Trophoblast cell (in vitro differentiated cells and primary cell): Measurements from ENCODE around the gene MGMT.

Experiments
- DNase-seq, 2 donors: peaks; one replicate each; pipeline ENCODE4 v3.0.0-alpha.2; 2016
- H2AFZ ChIP-seq: 2 replicates; pipeline ENCODE4 v1.6.1; 2013; ENCODE audit warnings: low read length, moderate library complexity, mild to moderate bottlenecking; ENCODE audit not compliant: insufficient read depth, poor library complexity
- H2AK5ac ChIP-seq: 2 replicates; pipeline ENCODE4 v1.6.1; 2013; ENCODE audit warnings: mild to moderate bottlenecking, low read length
- H2BK120ac ChIP-seq: 2 replicates; pipeline ENCODE4 v1.6.1; 2013; ENCODE audit warnings: low read length, mild to moderate bottlenecking, moderate library complexity; ENCODE audit not compliant: insufficient read depth, poor library complexity
- H2BK12ac ChIP-seq: 2 replicates; pipeline ENCODE4 v1.6.1; 2013; ENCODE audit warnings: mild to moderate bottlenecking, low read length, moderate library complexity
- H2BK5ac ChIP-seq: 2 replicates; pipeline ENCODE4 v1.6.1; 2013; ENCODE audit warnings: low read length, low read depth, moderate library complexity, mild to moderate bottlenecking; ENCODE audit not compliant: poor library complexity
- H3K14ac ChIP-seq: 2 replicates; pipeline ENCODE4 v1.6.1; 2013; ENCODE audit warnings: mild to moderate bottlenecking, low read length
- H3K18ac ChIP-seq: 2 replicates; pipeline ENCODE4 v1.6.1; 2013; ENCODE audit warnings: mild to moderate bottlenecking, low read length
- H3K23ac ChIP-seq: 2 replicates; pipeline ENCODE4 v1.6.1; 2013; ENCODE audit warnings: low read length
- H3K27ac ChIP-seq: 2 replicates; pipeline ENCODE4 v1.5.1; 2013; ENCODE audit warnings: low read depth, mild to moderate bottlenecking, inconsistent platforms, low read length, moderate library complexity
- H3K27me3 ChIP-seq: 2 replicates; pipeline ENCODE4 v1.6.1; 2013; ENCODE audit warnings: inconsistent platforms, mild to moderate bottlenecking, low read length, moderate library complexity; ENCODE audit not compliant: insufficient read depth
- H3K36me3 ChIP-seq, 2 experiments: 1 replicate in 1 of 2; 2 replicates in 1 of 2; pipeline ENCODE4 v1.6.1; 2013; ENCODE audit warnings: low read length in 2 of 2, mild to moderate bottlenecking in 2 of 2, moderate library complexity in 1 of 2; ENCODE audit not compliant: insufficient read depth in 2 of 2, control insufficient read depth in 1 of 2
- H3K4ac ChIP-seq: 2 replicates; pipeline ENCODE4 v1.6.1; 2013; ENCODE audit warnings: low read depth, mild to moderate bottlenecking, low read length, moderate library complexity
- H3K4me1 ChIP-seq, 2 experiments: 1 replicate in 1 of 2; 2 replicates in 1 of 2; pipeline ENCODE4 v1.6.1; 2013; ENCODE audit warnings: low read length in 2 of 2, mild to moderate bottlenecking in 2 of 2, moderate library complexity in 1 of 2; ENCODE audit not compliant: insufficient read depth in 2 of 2, control insufficient read depth in 1 of 2
- H3K4me2 ChIP-seq: 2 replicates; pipeline ENCODE4 v1.6.1; 2013; ENCODE audit warnings: inconsistent platforms, mild to moderate bottlenecking, low read length, moderate library complexity
- H3K4me3 ChIP-seq: 2 replicates; pipeline ENCODE4 v1.5.1; 2013; ENCODE audit warnings: mild to moderate bottlenecking, low read depth, low read length, inconsistent platforms
- H3K79me1 ChIP-seq: one replicate; pipeline ENCODE4 v1.6.1; 2013; ENCODE audit warnings: low read length
- H3K79me2 ChIP-seq: 2 replicates; pipeline ENCODE4 v1.6.1; 2013; ENCODE audit warnings: low read length, mild to moderate bottlenecking; ENCODE audit not compliant: control insufficient read depth, insufficient read depth, poor library complexity
- H3K9ac ChIP-seq: 2 replicates; pipeline ENCODE4 v1.6.1; 2013; ENCODE audit warnings: mild to moderate bottlenecking, low read length
- H3K9me3 ChIP-seq: 2 replicates; pipeline ENCODE4 v1.6.1; 2013; ENCODE audit warnings: low read depth, mild to moderate bottlenecking, control low read depth, inconsistent platforms, low read length; ENCODE audit not compliant: insufficient read depth
- H4K12ac ChIP-seq: 2 replicates; pipeline ENCODE4 v1.6.1; 2013; ENCODE audit warnings: low read depth, mild to moderate bottlenecking, low read length, moderate library complexity
- H4K8ac ChIP-seq: 2 replicates; pipeline ENCODE4 v1.6.1; 2013; ENCODE audit warnings: low read depth, mild to moderate bottlenecking, low read length, moderate library complexity
- H4K91ac ChIP-seq: one replicate; pipeline ENCODE4 v1.6.1; 2013; ENCODE audit warnings: low read depth, mild to moderate bottlenecking, low read length, moderate library complexity
- WGBS: extraction: QIAGEN DNeasy Blood & Tissue Kit; methylation state at CpG from one replicate; pipeline ENCODE4 v1.1.7; 2013; ENCODE audit warnings: missing lambda C conversion rate; ENCODE audit not compliant: insufficient read length, insufficient coverage; ENCODE audit errors: extremely low coverage; 5-methylcytosine and 5-hydroxymethylcytosine counted together

MGMT gene

DNA sequence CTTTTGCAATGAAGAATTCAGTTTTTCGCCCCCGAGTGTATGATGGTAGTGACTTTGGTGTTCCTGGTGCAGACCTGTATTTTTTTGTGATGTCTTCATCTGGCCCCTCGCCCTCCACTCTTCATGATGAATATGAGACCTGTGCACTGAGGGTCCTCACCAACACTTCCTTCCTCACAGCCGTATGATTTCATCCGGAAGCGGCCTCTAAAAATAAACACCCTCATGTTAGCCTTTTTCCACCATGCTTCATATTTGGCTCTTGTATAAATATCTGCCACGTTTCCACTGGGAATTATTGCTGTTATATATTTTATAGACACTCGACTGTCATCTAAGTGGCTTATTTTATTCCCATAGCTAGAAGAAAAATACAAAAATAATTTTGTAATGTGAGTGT lies 160.4 kb downstream of the MGMT start:
- Histone ChIP-seq H3K36me3 (peaks cover 0 to 1% of the 10 kb centered on the region in 2 experiments), H3K4me3 (no peak overlapping the region), H4K91ac (no peak overlapping the region), H4K8ac (no peak overlapping the region), H3K4me1 (peaks cover 0 to 3% of the 10 kb centered on the region in 2 experiments), H2BK12ac (no peak overlapping the region), H3K4me2 (no peak overlapping the region), H4K12ac (no peak overlapping the region), H3K4ac (no peak overlapping the region), H2BK120ac (no peak overlapping the region), H3K23ac (no peak overlapping the region), H2AK5ac (no peak overlapping the region), H3K27ac (no peak overlapping the region), H2AFZ (no peak overlapping the region), H3K14ac (no peak overlapping the region), H3K79me2 (no peaks in the 10 kb centered on the region), H3K27me3 (no peaks in the 10 kb centered on the region), H2BK5ac (no peak overlapping the region), H3K18ac (no peak overlapping the region), H3K9me3 (no peaks in the 10 kb centered on the region), H3K79me1 (no peaks in the 10 kb centered on the region), H3K9ac (no peak overlapping the region)
- no CpG with 5 or more reads among the region's 8 CpGs for whole genome bisulfite sequencing
- no peak for DNase-seq

DNA sequence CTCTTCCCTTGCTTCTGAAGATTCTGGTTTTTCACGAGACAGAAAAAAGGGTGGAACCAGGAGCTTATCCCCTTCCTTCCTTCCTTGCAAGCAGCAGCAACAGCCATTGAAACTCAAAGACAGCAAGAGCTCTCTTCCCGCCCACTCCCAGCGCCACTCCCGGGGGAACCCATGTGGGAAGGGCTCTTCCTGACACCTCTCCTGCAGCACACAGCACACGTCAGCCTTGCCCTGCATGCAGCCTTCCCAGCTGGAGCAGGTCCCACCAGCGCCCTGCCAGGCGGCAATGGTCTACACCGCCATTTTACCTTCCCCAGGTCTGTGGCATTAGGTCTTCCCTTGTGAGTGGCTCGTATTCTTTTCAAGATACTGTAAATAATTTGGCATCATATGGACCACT lies 161.8 kb downstream of the MGMT start:
- no peak overlapping the region for H3K14ac ChIP-seq
- H2AFZ ChIP-seq = no peak overlapping the region
- H3K4me1 ChIP-seq = no peaks in the 10 kb centered on the region
- no peak overlapping the region for H3K4ac ChIP-seq
- no peak overlapping the region for H2BK12ac ChIP-seq
- no peak overlapping the region for H3K27ac ChIP-seq
- no peak overlapping the region for H3K23ac ChIP-seq
- H3K9me3 ChIP-seq = no peaks in the 10 kb centered on the region
- no peak for DNase-seq
- H3K4me3 ChIP-seq = no peak overlapping the region
- H4K12ac ChIP-seq = no peak overlapping the region
- H4K8ac ChIP-seq = no peak overlapping the region
- H3K9ac ChIP-seq = peak overlapping the region; percentile 70
- no peaks in the 10 kb centered on the region for H3K79me2 ChIP-seq
- H2AK5ac ChIP-seq = no peak overlapping the region
- no peak overlapping the region for H4K91ac ChIP-seq
- H2BK5ac ChIP-seq = no peak overlapping the region
- no peak overlapping the region for H2BK120ac ChIP-seq
- H3K27me3 ChIP-seq = no peaks in the 10 kb centered on the region
- peaks cover 0 to 1% of the 10 kb centered on the region in 2 experiments for H3K36me3 ChIP-seq
- no CpG with 5 or more reads among the region's 9 CpGs for WGBS
- H3K4me2 ChIP-seq = no peak overlapping the region
- no peak overlapping the region for H3K18ac ChIP-seq
- H3K79me1 ChIP-seq = no peaks in the 10 kb centered on the region

DNA sequence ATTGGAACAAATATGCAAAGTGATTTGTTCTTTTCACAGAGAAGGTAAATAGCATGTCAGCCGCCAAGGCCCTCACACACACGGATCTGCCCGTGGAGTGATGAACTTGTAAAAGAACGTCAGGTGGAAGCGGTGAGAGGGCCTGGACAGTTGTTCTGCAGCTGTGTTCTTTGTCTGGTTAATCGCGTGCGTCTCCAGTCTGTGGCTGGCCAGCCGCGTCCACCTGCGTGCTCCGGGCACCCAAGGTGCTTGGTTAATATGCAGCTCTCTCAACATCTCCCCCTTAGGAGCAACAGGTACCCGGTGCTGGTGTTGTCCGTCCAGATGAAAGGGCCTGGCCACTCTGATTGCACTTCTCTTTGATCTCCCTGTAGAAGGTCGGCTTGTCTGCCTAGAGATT lies 162.9 kb downstream of the MGMT start:
- no peak for DNase-seq
- Histone ChIP-seq H2BK5ac (no peak overlapping the region), H3K27ac (no peak overlapping the region), H3K79me2 (no peaks in the 10 kb centered on the region), H4K12ac (no peak overlapping the region), H3K4me1 (no peaks in the 10 kb centered on the region), H2AK5ac (no peak overlapping the region), H3K4ac (no peak overlapping the region), H3K14ac (no peak overlapping the region), H3K4me2 (no peak overlapping the region), H3K79me1 (no peaks in the 10 kb centered on the region), H3K9ac (no peak overlapping the region), H3K23ac (no peak overlapping the region), H3K9me3 (no peaks in the 10 kb centered on the region), H4K91ac (no peak overlapping the region), H2BK12ac (no peak overlapping the region), H4K8ac (no peak overlapping the region), H2AFZ (no peak overlapping the region), H2BK120ac (no peak overlapping the region), H3K36me3 (peaks cover 0 to 1% of the 10 kb centered on the region in 2 experiments), H3K27me3 (no peaks in the 10 kb centered on the region), H3K18ac (no peak overlapping the region), H3K4me3 (no peak overlapping the region)
- no CpG with 5 or more reads among the region's 15 CpGs for WGBS

DNA sequence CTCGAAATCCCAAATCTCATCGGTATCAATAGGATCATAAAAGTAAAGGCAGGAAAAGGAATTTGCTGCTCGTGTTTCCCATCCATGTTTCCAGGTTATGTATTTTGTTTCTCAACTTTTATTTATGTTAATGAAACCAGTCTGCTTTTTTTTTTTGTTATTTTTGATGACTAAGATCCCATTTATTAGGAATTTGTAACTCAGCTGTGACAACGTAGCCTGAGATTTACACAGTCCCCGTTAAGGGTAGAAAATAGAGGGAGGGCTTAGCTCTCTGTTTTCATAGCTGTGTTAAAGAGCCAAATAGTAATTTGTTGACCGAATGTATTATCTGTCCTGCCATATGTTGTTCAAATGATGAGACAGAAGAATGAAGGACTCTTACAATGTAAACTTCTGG lies 164.0 kb downstream of the MGMT start:
- Histone ChIP-seq H2BK12ac (no peak overlapping the region), H4K12ac (no peak overlapping the region), H4K8ac (no peak overlapping the region), H4K91ac (no peak overlapping the region), H3K27ac (no peak overlapping the region), H3K4ac (no peak overlapping the region), H2AK5ac (no peak overlapping the region), H2BK120ac (no peak overlapping the region), H3K9me3 (no peaks in the 10 kb centered on the region), H2BK5ac (no peak overlapping the region), H3K4me2 (no peak overlapping the region), H3K14ac (no peak overlapping the region), H2AFZ (no peak overlapping the region), H3K4me3 (no peak overlapping the region), H3K9ac (no peak overlapping the region), H3K27me3 (no peaks in the 10 kb centered on the region), H3K4me1 (no peaks in the 10 kb centered on the region), H3K18ac (no peak overlapping the region), H3K36me3 (peaks cover 0 to 1% of the 10 kb centered on the region in 2 experiments), H3K23ac (no peak overlapping the region), H3K79me1 (no peaks in the 10 kb centered on the region), H3K79me2 (no peaks in the 10 kb centered on the region)
- no CpG with 5 or more reads among the region's 6 CpGs for WGBS
- no peak for DNase-seq
